Dendritic cell treated with granulocyte-macrophage colony-stimulating factor and Interleukin-4, amounts not matched to agents 40 ng/mL and 50 ng/mL, for 4 days (primary cell): Measurements from ENCODE around the gene DACT2.
"Not testable (repeated sequence)": the region's sequence is repeated elsewhere in the genome, so short reads cannot be mapped to it uniquely, and the experiment has no call there.

ENCODE experiments used
- H3K27ac Mint-ChIP-seq: one replicate; pipeline ENCODE4 v1.8.0; 2022; ENCODE audit warnings: mild to moderate bottlenecking, mixed read lengths
- H3K27me3 Mint-ChIP-seq: one replicate; pipeline ENCODE4 v1.8.0; 2022; ENCODE audit warnings: mild to moderate bottlenecking, mixed read lengths
- H3K36me3 Mint-ChIP-seq: one replicate; pipeline ENCODE4 v1.8.0; 2022; ENCODE audit warnings: low read depth, mixed read lengths
- H3K4me1 Mint-ChIP-seq: one replicate; pipeline ENCODE4 v1.8.0; 2022; ENCODE audit warnings: low read depth, mixed read lengths
- H3K4me3 Mint-ChIP-seq: one replicate; pipeline ENCODE4 v1.8.0; 2022; ENCODE audit warnings: mild to moderate bottlenecking, moderate library complexity, mixed read lengths
- H3K9me3 Mint-ChIP-seq: one replicate; pipeline ENCODE4 v1.8.0; 2022; ENCODE audit warnings: mixed read lengths
- intact Hi-C: fragments of 100-400 bp; cut with micrococcal nuclease; formaldehyde crosslinking; loops from one replicate; pipeline ENCODE4 v1.15.0; 2022

DACT2 gene

GRCh38 chr6:168322966-168323365, 3.4 kb upstream of the DACT2 start:
- Mint-ChIP-seq H3K4me1 (no peaks in the 10 kb centered on the region), H3K27me3 (peaks cover 26% of the 10 kb centered on the region), H3K9me3 (no peaks in the 10 kb centered on the region), H3K36me3 (no peaks in the 10 kb centered on the region), H3K4me3 (no peak overlapping the region), H3K27ac (no peak overlapping the region)
- intact Hi-C loops, result no loop called here

- Mint-ChIP-seq H3K9me3 (no peaks in the 10 kb centered on the region), H3K4me3 (no peak overlapping the region), H3K36me3 (no peaks in the 10 kb centered on the region), H3K4me1 (no peaks in the 10 kb centered on the region), H3K27me3 (peaks cover 28% of the 10 kb centered on the region), H3K27ac (no peak overlapping the region)
- intact Hi-C loops, result no loop called here
Measured at GRCh38 chr6:168320634-168321033, 1.1 kb upstream of the DACT2 start.

GRCh38 chr6:168318579-168319278, 848 bp downstream of the DACT2 start:
- Mint-ChIP-seq H3K27ac (no peak overlapping the region), H3K27me3 (peaks cover 33% of the 10 kb centered on the region), H3K4me1 (no peaks in the 10 kb centered on the region)

GRCh38 chr6:168318090-168318489, 1.5 kb downstream of the DACT2 start:
- no peaks in the 10 kb centered on the region for H3K4me1 Mint-ChIP-seq
- intact Hi-C loops, result no loop called here
- no peak overlapping the region for H3K4me3 Mint-ChIP-seq
- H3K36me3 Mint-ChIP-seq, result no peaks in the 10 kb centered on the region
- no peak overlapping the region for H3K27ac Mint-ChIP-seq
- peaks cover 37% of the 10 kb centered on the region for H3K27me3 Mint-ChIP-seq
- no peaks in the 10 kb centered on the region for H3K9me3 Mint-ChIP-seq

More at GRCh38 chr6:168318579-168319278, 848 bp downstream of the DACT2 start:
- Mint-ChIP-seq H3K4me3 (no peak overlapping the region), H3K36me3 (no peaks in the 10 kb centered on the region), H3K9me3 (no peaks in the 10 kb centered on the region)
- intact Hi-C loops, result no loop called here

- H3K4me3 Mint-ChIP-seq, result no peak overlapping the region
- intact Hi-C loops, result no loop called here
- no peaks in the 10 kb centered on the region for H3K36me3 Mint-ChIP-seq
- no peak overlapping the region for H3K27ac Mint-ChIP-seq
- no peaks in the 10 kb centered on the region for H3K9me3 Mint-ChIP-seq
- H3K4me1 Mint-ChIP-seq, result no peaks in the 10 kb centered on the region
- H3K27me3 Mint-ChIP-seq, result peaks cover 31% of the 10 kb centered on the region
Measured at GRCh38 chr6:168315596-168315995, 4.0 kb downstream of the DACT2 start.

- Mint-ChIP-seq H3K27ac (no peak overlapping the region), H3K4me3 (no peak overlapping the region), H3K9me3 (no peaks in the 10 kb centered on the region), H3K4me1 (no peaks in the 10 kb centered on the region), H3K27me3 (peaks cover 26% of the 10 kb centered on the region), H3K36me3 (no peaks in the 10 kb centered on the region)
- intact Hi-C loops, result no loop called here
Measured at GRCh38 chr6:168314948-168315347, 4.6 kb downstream of the DACT2 start.

- no peaks in the 10 kb centered on the region for H3K36me3 Mint-ChIP-seq
- no peak overlapping the region for H3K4me3 Mint-ChIP-seq
- peaks cover 24% of the 10 kb centered on the region for H3K27me3 Mint-ChIP-seq
- H3K9me3 Mint-ChIP-seq, result no peaks in the 10 kb centered on the region
- intact Hi-C loops, result no loop called here
- H3K27ac Mint-ChIP-seq, result no peak overlapping the region
- H3K4me1 Mint-ChIP-seq, result no peaks in the 10 kb centered on the region
Measured at GRCh38 chr6:168314021-168314420, 5.6 kb downstream of the DACT2 start.

GRCh38 chr6:168313431-168314011, 6.1 kb downstream of the DACT2 start:
- Mint-ChIP-seq H3K27me3 (peaks cover 19% of the 10 kb centered on the region), H3K27ac (no peak overlapping the region), H3K4me3 (no peak overlapping the region), H3K36me3 (no peaks in the 10 kb centered on the region), H3K4me1 (no peaks in the 10 kb centered on the region), H3K9me3 (no peaks in the 10 kb centered on the region)
- intact Hi-C loops, result no loop called here

GRCh38 chr6:168312125-168312507, 7.5 kb downstream of the DACT2 start:
- peaks cover 11% of the 10 kb centered on the region for H3K27me3 Mint-ChIP-seq
- H3K36me3 Mint-ChIP-seq, H3K9me3 Mint-ChIP-seq, H3K4me1 Mint-ChIP-seq, intact Hi-C loops, H3K4me3 Mint-ChIP-seq, H3K27ac Mint-ChIP-seq: not testable (repeated sequence)

- Mint-ChIP-seq H3K4me3 (no peak overlapping the region), H3K4me1 (no peaks in the 10 kb centered on the region), H3K27me3 (peaks cover 11% of the 10 kb centered on the region), H3K27ac (no peak overlapping the region), H3K9me3 (no peaks in the 10 kb centered on the region), H3K36me3 (no peaks in the 10 kb centered on the region)
- intact Hi-C loops, result no loop called here
Measured at GRCh38 chr6:168311410-168312124, 8.0 kb downstream of the DACT2 start.

- Mint-ChIP-seq H3K9me3 (no peaks in the 10 kb centered on the region), H3K27me3 (peaks cover 9% of the 10 kb centered on the region), H3K4me3 (no peak overlapping the region), H3K36me3 (no peaks in the 10 kb centered on the region), H3K4me1 (no peaks in the 10 kb centered on the region), H3K27ac (no peak overlapping the region)
- intact Hi-C loops, result no loop called here
Measured at GRCh38 chr6:168310945-168311344, 8.6 kb downstream of the DACT2 start.

- H3K4me3 Mint-ChIP-seq, result no peak overlapping the region
- H3K9me3 Mint-ChIP-seq, result no peaks in the 10 kb centered on the region
- intact Hi-C loops, result no loop called here
- H3K27ac Mint-ChIP-seq, result no peak overlapping the region
- H3K27me3 Mint-ChIP-seq, result peaks cover 9% of the 10 kb centered on the region
- H3K4me1 Mint-ChIP-seq, result no peaks in the 10 kb centered on the region
- no peaks in the 10 kb centered on the region for H3K36me3 Mint-ChIP-seq
Measured at GRCh38 chr6:168310403-168310802, 9.2 kb downstream of the DACT2 start.

- Mint-ChIP-seq H3K4me1 (no peaks in the 10 kb centered on the region), H3K9me3 (no peaks in the 10 kb centered on the region), H3K27ac (no peak overlapping the region), H3K4me3 (no peak overlapping the region), H3K36me3 (no peaks in the 10 kb centered on the region), H3K27me3 (peaks cover 9% of the 10 kb centered on the region)
- intact Hi-C loops, result no loop called here
Measured at GRCh38 chr6:168309997-168310396, 9.6 kb downstream of the DACT2 start.

GRCh38 chr6:168309183-168309582, 10.4 kb downstream of the DACT2 start:
- intact Hi-C loops, result no loop called here
- Mint-ChIP-seq H3K27ac (no peak overlapping the region), H3K4me1 (no peaks in the 10 kb centered on the region), H3K4me3 (no peak overlapping the region), H3K36me3 (no peaks in the 10 kb centered on the region), H3K27me3 (peaks cover 8% of the 10 kb centered on the region), H3K9me3 (no peaks in the 10 kb centered on the region)
